ENCODE data around the gene CSTA.
"Not testable (repeated sequence)": the region's sequence is repeated elsewhere in the genome, so short reads cannot be mapped to it uniquely, and the experiment has no call there.

The CSTA gene

GRCh38 chr3:122322095-122323075, 2.7 kb upstream of the CSTA start:
- peak; percentile 14 for DNase-seq

- DNase-seq, result no peak
Observed at GRCh38 chr3:122325769-122326168, 721 bp downstream of the CSTA start.

GRCh38 chr3:122331886-122332285, 6.8 kb downstream of the CSTA start:
- DNase-seq, result no peak

DNA sequence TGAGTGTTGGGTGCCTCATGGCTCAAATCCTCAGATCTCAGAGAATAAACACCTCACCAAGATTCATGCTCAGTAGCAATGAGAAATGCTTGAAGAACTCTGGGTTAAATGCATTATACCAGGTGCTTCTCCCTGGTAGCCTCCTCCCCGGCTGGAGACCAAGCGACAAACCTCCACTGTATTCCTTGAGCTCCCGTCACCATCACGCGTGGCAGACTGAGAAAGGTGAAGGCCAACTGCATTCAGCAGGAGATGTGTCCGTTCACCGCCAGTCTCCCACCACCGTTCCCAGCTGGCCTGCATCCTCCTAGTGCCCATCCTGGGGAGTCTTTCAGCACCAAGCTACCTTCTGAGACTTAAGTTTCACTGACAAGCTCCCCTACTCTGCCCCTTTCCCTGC, 7.5 kb downstream of the CSTA start:
- DNase-seq, result no peak

DNA sequence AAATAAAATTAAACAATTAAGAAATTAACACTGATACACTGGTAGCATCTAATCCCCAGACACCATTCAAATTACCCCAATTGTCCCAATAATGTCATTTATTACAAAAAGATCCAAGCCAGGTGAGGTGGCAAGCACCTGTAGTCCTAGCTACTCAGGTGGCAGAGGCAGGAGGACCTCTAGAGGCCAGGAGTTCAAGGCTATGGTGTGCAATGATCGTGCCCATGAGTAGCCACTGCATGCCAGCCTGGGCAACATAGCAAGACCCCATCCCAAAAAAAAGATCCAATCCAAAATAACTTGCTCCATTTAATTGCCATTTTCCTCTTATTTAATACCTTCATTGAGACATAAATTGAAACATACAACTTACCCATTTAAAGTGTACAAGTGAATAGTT, 17.8 kb downstream of the CSTA start:
- DNase-seq, result no peak

GRCh38 chr3:122343654-122344053, 18.6 kb downstream of the CSTA start:
- no peak for DNase-seq

DNA sequence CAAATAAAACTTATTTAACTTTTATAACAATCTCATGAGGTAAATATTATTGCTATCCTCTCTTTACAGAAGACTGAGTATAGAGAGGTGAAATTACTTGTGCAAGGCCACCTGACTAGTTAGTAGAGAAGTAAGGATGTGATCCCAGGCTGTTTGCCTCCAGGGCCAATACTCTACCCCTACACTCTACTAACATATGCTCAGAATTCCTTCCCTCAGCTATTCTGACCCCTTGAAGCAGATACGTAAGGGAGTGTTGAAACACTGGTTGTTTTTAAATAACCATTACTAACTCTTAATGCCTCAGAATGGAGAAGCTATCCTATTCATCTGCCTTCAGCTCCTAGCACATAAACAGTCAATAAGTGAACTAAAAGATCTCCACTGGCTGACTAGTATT, 24.1 kb downstream of the CSTA start:
- no peak for DNase-seq

DNA sequence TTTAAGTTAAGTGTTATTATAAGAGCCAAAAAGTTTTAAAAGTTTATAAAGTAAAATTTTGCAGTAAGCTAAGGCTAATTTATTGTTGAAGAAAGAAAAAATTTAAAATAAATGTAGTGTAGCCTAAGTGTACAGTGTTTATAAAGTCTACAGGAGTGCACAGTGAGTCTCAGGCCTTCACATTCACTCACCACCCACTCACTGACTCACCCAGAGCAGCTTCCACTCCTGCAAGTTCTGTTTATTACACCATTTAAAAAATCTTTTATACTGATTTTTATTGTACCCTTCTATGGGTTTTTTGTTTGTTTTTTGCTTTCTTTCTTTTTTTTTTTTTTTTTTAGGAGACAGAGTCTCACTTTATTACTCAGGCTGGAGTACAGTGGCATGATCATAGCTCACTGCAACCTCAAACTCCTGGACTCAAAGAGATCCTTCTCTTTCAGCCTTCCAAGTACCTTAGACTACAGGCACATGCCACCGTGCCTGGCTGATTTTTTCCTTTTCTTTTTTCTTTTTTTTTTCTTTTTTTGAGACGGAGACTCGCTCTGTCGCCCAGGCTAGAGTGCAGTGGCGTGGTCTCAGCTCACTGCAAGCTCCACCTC, 25.9 kb downstream of the CSTA start:
- DNase-seq, result no peak

DNA sequence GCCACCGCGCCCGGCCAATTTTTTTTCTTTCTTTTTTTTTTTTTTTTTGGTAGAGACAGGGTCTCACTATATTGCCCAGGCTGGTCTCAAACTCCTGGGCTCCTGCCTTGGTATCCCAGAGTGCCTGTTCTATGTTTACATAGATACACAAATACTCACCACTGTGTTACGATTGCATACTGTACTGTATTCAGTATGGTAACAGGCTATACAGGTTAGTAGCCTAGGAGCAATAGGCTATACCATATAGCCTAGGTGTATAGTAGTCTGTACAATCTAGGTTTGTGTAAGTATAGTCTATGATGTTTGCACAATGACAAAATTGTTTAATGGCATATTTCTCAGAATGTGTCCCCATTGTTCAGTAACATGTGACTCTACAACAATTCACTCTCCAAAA, 26.6 kb downstream of the CSTA start:
- no peak for DNase-seq

GRCh38 chr3:122353215-122353614, 28.2 kb downstream of the CSTA start:
- no peak for DNase-seq

GRCh38 chr3:122353893-122354401, 28.9 kb downstream of the CSTA start:
- DNase-seq, result no peak

DNA sequence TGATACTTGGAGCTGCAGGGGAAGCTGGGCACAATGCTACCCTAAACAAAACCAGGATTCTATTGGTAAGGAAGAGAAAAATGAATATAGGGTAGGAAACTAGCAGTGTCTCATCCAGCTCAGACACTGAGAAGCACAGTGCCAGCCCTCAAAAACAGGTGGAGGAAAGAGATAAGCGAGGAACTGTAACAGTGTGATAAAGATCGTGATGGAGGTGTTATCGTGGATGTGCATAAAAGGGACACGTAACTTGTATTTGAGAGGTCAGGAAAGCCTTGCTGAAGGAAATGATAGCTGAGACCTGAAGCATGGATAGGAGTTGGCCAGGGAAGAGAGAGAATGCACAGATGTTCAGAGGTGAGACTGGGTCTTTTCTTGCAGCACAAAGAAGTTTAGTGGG, 30.6 kb downstream of the CSTA start:
- no peak for DNase-seq

- peak; percentile 20 for DNase-seq
Observed at GRCh38 chr3:122356402-122356801, 31.4 kb downstream of the CSTA start.

DNA sequence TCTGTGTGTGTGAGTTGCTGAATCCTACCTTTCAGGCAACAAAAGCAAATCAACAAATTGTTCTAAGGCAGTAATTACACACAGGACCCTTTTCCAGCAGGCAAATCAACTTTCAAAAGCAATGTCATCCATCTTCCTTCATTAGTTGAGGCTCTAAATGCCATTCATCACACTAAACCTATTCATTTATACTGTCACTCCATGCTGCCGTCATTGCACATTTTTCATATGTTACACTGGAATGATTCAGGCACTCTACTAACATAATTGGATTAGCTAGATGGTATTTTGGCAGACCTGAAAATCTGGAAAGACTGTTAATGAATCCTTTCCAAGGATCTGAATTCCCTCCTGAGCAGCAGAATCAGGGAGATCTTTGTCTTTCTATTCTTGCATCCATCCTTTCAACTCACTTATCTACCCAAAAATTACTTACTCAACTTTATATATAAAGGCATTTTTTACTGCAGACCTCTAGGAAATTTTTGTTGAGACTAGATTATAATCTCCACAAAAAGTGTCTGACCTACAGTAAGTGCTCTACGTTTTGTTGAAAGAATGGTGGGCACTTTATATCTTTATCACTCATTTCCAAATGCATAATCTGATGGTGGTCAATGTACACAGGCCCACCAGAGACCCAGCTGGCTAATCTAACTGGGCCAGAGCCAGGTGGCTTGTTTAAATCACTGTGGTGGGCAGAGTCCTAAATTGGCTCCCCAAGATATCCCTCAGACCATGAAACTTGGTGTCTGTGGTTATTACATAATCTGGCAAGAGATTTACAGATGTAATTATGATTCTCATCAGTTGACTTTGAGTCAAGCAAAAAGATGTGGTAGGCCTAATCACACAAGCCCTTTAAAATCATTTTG, 33.0 kb downstream of the CSTA start:
- no peak for DNase-seq

DNA sequence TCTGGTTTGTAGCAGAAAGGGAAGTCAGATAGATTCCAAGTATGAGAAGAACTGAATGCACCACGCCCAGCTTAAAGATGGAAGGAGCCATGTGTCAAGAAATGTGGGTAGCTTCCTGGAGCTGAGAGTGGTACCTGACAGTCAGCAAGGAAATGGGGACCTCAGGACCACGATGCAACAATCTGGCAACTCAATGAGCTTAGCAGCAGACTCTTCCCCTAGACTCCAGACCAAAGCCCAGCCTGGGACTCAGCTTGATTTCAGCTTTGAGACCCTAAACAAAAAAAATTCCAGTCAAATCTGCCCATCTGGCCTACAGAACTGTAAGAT, 33.6 kb downstream of the CSTA start:
- DNase-seq, result no peak

DNA sequence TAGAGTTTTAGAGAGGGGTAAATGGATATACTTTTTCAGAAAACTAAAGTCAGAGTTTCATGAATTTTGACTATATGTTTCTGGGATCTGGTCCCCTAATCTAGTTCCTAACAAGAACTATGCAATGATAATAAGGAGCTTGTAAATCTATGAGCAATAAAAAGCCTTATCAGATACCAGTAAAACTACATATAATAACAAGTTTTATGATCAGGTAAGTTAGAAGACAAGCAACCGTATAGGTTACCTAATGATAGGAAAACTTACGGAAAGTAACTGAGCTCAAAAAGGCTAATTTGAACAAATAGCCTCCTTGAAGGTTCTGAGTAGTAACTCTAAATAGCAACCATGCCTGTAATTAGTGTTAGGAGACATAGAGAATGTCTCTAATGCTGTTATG, 37.0 kb downstream of the CSTA start:
- no peak for DNase-seq

GRCh38 chr3:122364490-122364889, 39.4 kb downstream of the CSTA start:
- no peak for DNase-seq

- DNase-seq, result no peak
Observed at GRCh38 chr3:122365073-122365472, 40.0 kb downstream of the CSTA start.

DNA sequence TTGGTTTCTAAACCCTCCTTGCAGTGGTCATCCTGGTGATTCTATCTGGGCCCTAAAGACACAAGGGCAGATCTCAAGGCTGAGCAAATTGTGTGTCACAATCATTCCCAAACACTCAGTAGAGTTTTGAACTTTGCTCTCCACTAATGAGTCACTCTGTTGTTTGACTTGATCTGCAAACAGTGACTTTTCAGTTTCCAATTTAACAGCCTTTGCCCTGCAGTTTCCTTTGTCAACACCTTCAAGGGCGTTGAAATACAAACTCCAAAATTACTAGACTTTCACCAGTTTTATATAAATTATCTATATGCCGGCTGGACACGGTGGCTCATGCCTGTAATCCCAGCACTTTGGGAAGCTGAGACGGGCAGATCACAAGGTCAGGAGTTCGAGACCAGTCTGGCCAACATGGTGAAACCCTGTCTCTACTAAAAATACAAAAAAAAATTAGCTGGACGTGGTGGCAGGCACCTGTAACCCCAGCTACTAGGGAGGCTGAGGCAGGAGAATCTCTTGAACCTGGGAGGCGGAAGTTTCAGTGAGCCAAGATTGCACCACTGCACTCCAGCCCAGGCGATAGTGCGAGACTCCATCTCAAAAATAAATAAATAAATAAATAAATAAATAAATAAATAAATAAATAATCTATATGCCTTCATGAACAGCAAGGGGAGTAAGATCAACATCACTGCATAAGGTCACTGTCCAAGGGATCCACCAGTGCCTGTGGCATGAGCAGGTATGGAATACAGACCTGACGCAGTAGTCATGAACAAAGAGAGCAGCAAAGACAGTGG, 40.7 kb downstream of the CSTA start:
- DNase-seq, result not testable (repeated sequence)

DNA sequence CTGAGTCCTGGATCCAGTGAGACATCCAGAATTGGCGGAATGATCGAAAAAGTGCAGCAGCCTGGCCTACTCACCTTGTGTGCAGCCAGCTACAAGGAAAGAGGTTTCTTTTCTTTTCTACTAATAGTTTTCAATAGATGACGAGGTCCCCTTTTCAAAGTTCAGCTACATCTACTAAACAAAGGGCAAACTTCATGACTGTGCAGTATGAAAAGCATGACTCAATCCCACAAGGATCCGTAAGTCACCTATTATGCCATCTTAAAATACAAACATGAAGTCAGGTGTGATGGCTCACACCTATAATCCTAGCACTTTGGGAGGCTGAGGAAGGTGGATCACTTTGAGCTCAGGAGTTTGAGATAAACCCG, 41.3 kb downstream of the CSTA start:
- DNase-seq, result no peak

GRCh38 chr3:122374034-122374433, 49.0 kb downstream of the CSTA start:
- no peak for DNase-seq

GRCh38 chr3:122377975-122378374, 52.9 kb downstream of the CSTA start:
- no peak for DNase-seq
